H9 (cell line): ENCODE data around the gene AMZ2. TPM values are rescaled to one million over a fixed set of nuclear protein-coding genes. Genes with fewer than 3 reads are reported as not detected.

Source experiments
- DNase-seq: peaks from one replicate; pipeline ENCODE4 v3.0.0-alpha.2; 2017
- H2AFZ ChIP-seq: one replicate; pipeline ENCODE4 v1.6.1; 2013; ENCODE audit warnings: mild to moderate bottlenecking, low read length, control low read depth, moderate library complexity
- H2AK5ac ChIP-seq: 2 replicates; pipeline ENCODE4 v1.6.1; 2013; ENCODE audit warnings: low read length, control low read depth, mixed read lengths; ENCODE audit not compliant: insufficient read length
- H2BK120ac ChIP-seq: one replicate; pipeline ENCODE4 v1.6.1; 2013; ENCODE audit warnings: low read depth, mild to moderate bottlenecking, low read length, control low read depth, inconsistent platforms; ENCODE audit not compliant: poor library complexity, severe bottlenecking
- H2BK12ac ChIP-seq: 2 replicates; pipeline ENCODE4 v1.6.1; 2013; ENCODE audit warnings: low read length, control low read depth, mixed read lengths, low read depth; ENCODE audit not compliant: insufficient read length
- H2BK15ac ChIP-seq: 2 replicates; pipeline ENCODE4 v1.6.1; 2013; ENCODE audit warnings: low read depth, low read length, control low read depth
- H2BK20ac ChIP-seq: one replicate; pipeline ENCODE4 v1.6.1; 2013; ENCODE audit warnings: low read depth, mild to moderate bottlenecking, low read length, control low read depth, inconsistent platforms; ENCODE audit not compliant: poor library complexity, severe bottlenecking
- H2BK5ac ChIP-seq: 2 replicates; pipeline ENCODE4 v1.6.1; 2013; ENCODE audit warnings: low read length, control low read depth, mixed read lengths; ENCODE audit not compliant: insufficient read length
- H3K14ac ChIP-seq: 2 replicates; pipeline ENCODE4 v1.6.1; 2013; ENCODE audit warnings: low read length, control low read depth; ENCODE audit not compliant: insufficient read depth
- H3K18ac ChIP-seq: 2 replicates; pipeline ENCODE4 v1.6.1; 2013; ENCODE audit warnings: low read depth, mild to moderate bottlenecking, mixed read lengths, low read length, control low read depth; ENCODE audit not compliant: insufficient read length
- H3K23ac ChIP-seq: 2 replicates; pipeline ENCODE4 v1.6.1; 2013; ENCODE audit warnings: low read length, control low read depth, mixed read lengths, low read depth; ENCODE audit not compliant: insufficient read length
- H3K23me2 ChIP-seq: 2 replicates; pipeline ENCODE4 v1.6.1; 2013; ENCODE audit warnings: low read depth, mild to moderate bottlenecking, mixed read lengths, low read length, control low read depth; ENCODE audit not compliant: insufficient read length, poor library complexity, severe bottlenecking
- H3K27ac ChIP-seq: 2 replicates; pipeline ENCODE4 v1.5.1; 2013; ENCODE audit warnings: low read length, control low read depth, mixed read lengths, low read depth; ENCODE audit not compliant: insufficient read length
- H3K27me3 ChIP-seq: 2 replicates; pipeline ENCODE4 v1.6.1; 2013; ENCODE audit warnings: low read length, control low read depth, inconsistent platforms; ENCODE audit not compliant: insufficient read depth
- H3K4ac ChIP-seq: 2 replicates; pipeline ENCODE4 v1.6.1; 2013; ENCODE audit warnings: low read depth, mild to moderate bottlenecking, control low read depth, inconsistent platforms, low read length, moderate library complexity
- H3K4me1 ChIP-seq: 2 replicates; pipeline ENCODE4 v1.6.1; 2013; ENCODE audit warnings: low read length, control low read depth, inconsistent platforms; ENCODE audit not compliant: insufficient read depth
- H3K4me2 ChIP-seq: 2 replicates; pipeline ENCODE4 v1.6.1; 2013; ENCODE audit warnings: low read length, control low read depth, mixed read lengths; ENCODE audit not compliant: insufficient read length, insufficient read depth
- H3K56ac ChIP-seq: 2 replicates; pipeline ENCODE4 v1.6.1; 2013; ENCODE audit warnings: low read depth, mild to moderate bottlenecking, mixed read lengths, low read length, control low read depth; ENCODE audit not compliant: insufficient read length
- H3K79me1 ChIP-seq: 2 replicates; pipeline ENCODE4 v1.6.1; 2013; ENCODE audit warnings: low read depth, mild to moderate bottlenecking, moderate library complexity, low read length, control low read depth, inconsistent platforms; ENCODE audit not compliant: insufficient read depth, poor library complexity, severe bottlenecking
- H3K79me2 ChIP-seq: 2 replicates; pipeline ENCODE4 v1.6.1; 2013; ENCODE audit warnings: low read length, control low read depth, inconsistent platforms; ENCODE audit not compliant: insufficient read depth
- H3K9ac ChIP-seq: 2 replicates; pipeline ENCODE4 v1.6.1; 2013; ENCODE audit warnings: low read length, control low read depth, mixed read lengths; ENCODE audit not compliant: insufficient read length; ENCODE audit errors: extremely low read depth
- H3K9me3 ChIP-seq: one replicate; pipeline ENCODE4 v1.6.1; 2013; ENCODE audit warnings: low read depth, low read length, inconsistent platforms; ENCODE audit not compliant: control insufficient read depth
- H3T11ph ChIP-seq: one replicate; pipeline ENCODE4 v1.6.1; 2013; ENCODE audit warnings: mild to moderate bottlenecking, low read length, control low read depth, inconsistent platforms
- H4K20me1 ChIP-seq: one replicate; pipeline ENCODE4 v1.6.1; 2013; ENCODE audit not compliant: control insufficient read depth, insufficient read length, insufficient read depth
- H4K5ac ChIP-seq: 2 replicates; pipeline ENCODE4 v1.6.1; 2013; ENCODE audit warnings: low read depth, mild to moderate bottlenecking, mixed read lengths, low read length, control low read depth; ENCODE audit not compliant: insufficient read length
- H4K8ac ChIP-seq: replicated peaks from 2 replicates; pipeline ENCODE4 v1.6.1; 2013; ENCODE audit warnings: low read length, control low read depth, mixed read lengths, low read depth; ENCODE audit not compliant: insufficient read length
- H4K91ac ChIP-seq: 2 replicates; pipeline ENCODE4 v1.6.1; 2013; ENCODE audit warnings: low read depth, mild to moderate bottlenecking, moderate library complexity, mixed read lengths, low read length, control low read depth; ENCODE audit not compliant: insufficient read length
- H3K27ac Mint-ChIP-seq, 3 experiments: 2 replicates in 2 of 3; 3 replicates in 1 of 3; pipeline ENCODE4 v1.8.0; 2020 to 2021; ENCODE audit warnings: mixed read lengths in 3 of 3, mild to moderate bottlenecking in 1 of 3, moderate library complexity in 1 of 3
- H3K27me3 Mint-ChIP-seq: 2 replicates; pipeline ENCODE4 v1.8.0; 2021; ENCODE audit warnings: low read depth, mild to moderate bottlenecking, moderate library complexity, mixed read lengths
- H3K36me3 Mint-ChIP-seq, 3 experiments: 2 replicates in 2 of 3; 3 replicates in 1 of 3; pipeline ENCODE4 v1.8.0; 2020 to 2021; ENCODE audit warnings: low read depth in 3 of 3, mixed read lengths in 3 of 3; ENCODE audit not compliant: insufficient read depth in 1 of 3
- H3K4me1 Mint-ChIP-seq, 2 experiments: 2 replicates each; pipeline ENCODE4 v1.8.0; 2020; ENCODE audit warnings: mixed read lengths in 2 of 2
- H3K4me3 Mint-ChIP-seq, 2 experiments: 2 replicates in 1 of 2; 3 replicates in 1 of 2; pipeline ENCODE4 v1.8.0; 2020 to 2021; ENCODE audit warnings: mild to moderate bottlenecking in 2 of 2, mixed read lengths in 2 of 2, moderate library complexity in 1 of 2
- H3K9me3 Mint-ChIP-seq, 2 experiments: 2 replicates in 1 of 2; 3 replicates in 1 of 2; pipeline ENCODE4 v1.8.0; 2020; ENCODE audit warnings: mild to moderate bottlenecking in 2 of 2, mixed read lengths in 2 of 2, moderate library complexity in 1 of 2
- CTCF ChIP-seq: fragments of 200-600 bp; sonication (generic); conservative IDR thresholded peaks from 3 replicates; pipeline ENCODE4 v1.8.0; 2021; ENCODE audit warnings: antibody characterized with exemption, mild to moderate bottlenecking
- WGBS: extraction: QIAGEN DNeasy Blood & Tissue Kit; methylation state at CpG from one replicate; pipeline ENCODE4 v1.1.7; 2013; ENCODE audit warnings: missing lambda C conversion rate, low lambda C conversion rate, mixed read lengths; ENCODE audit not compliant: insufficient read length; ENCODE audit errors: extremely low coverage; 5-methylcytosine and 5-hydroxymethylcytosine counted together
- total RNA-seq: library from RNA; stranded (reverse); gene quantifications from 2 replicates; pipeline ENCODE4 v1.2.1, GENCODE V29; 2021

The AMZ2 gene
- total RNA-seq, 1 experiment from 2014 or later: 82.6 TPM

GRCh38 chr17:68299817-68300216 is 52.0 kb downstream of the AMZ2 start:
- Histone ChIP-seq H2BK5ac (no peak overlapping the region), H3K9ac (no peak overlapping the region), H3K79me1 (no peaks in the 10 kb centered on the region), H4K5ac (no peak overlapping the region), H3K9me3 (no peaks in the 10 kb centered on the region), H2BK120ac (no peak overlapping the region), H3K14ac (no peak overlapping the region), H2AK5ac (no peak overlapping the region), H3K18ac (no peak overlapping the region), H4K91ac (no peak overlapping the region), H3K4ac (no peak overlapping the region), H3K23me2 (no peaks in the 10 kb centered on the region), H3K27me3 (no peaks in the 10 kb centered on the region), H2BK15ac (no peak overlapping the region), H4K20me1 (no peaks in the 10 kb centered on the region), H3K4me2 (no peak overlapping the region), H4K8ac (no peak overlapping the region), H3K4me1 (peaks cover 3% of the 10 kb centered on the region; the same call in 1 of the 2 replicates), H3K23ac (no peak overlapping the region), H3K56ac (no peak overlapping the region), H3T11ph (no peak overlapping the region), H3K79me2 (no peaks in the 10 kb centered on the region), H3K27ac (no peak overlapping the region), H2BK20ac (no peak overlapping the region), H2BK12ac (no peak overlapping the region), H2AFZ (no peak overlapping the region)
- Mint-ChIP-seq H3K27me3 (peaks cover 16% of the 10 kb centered on the region), H3K4me1 (peaks cover 40 to 45% of the 10 kb centered on the region in 2 experiments), H3K36me3 (peaks cover 0 to 8% (median 0%) of the 10 kb centered on the region in 3 experiments; a peak in 2 of 7 replicates), H3K27ac (no peak overlapping the region), H3K4me3 (no peak overlapping the region), H3K9me3 (no peaks in the 10 kb centered on the region; a peak in 2 of 5 replicates)
- DNase-seq: no peak
- no CpG with 5 or more reads among the region's 3 CpGs for WGBS
- TF ChIP-seq CTCF: no peak
